ENCODE data around the gene C1QTNF2. TPM values are rescaled to one million over a fixed set of nuclear protein-coding genes. Genes with fewer than 3 reads are reported as not detected.

Gene C1QTNF2
- total and polyA plus RNA-seq, 2 of the 8 experiments (the other 6 are each of a cell fraction or from before 2014, with no cell fraction given), result 1.0 to 2.0 TPM

DNA sequence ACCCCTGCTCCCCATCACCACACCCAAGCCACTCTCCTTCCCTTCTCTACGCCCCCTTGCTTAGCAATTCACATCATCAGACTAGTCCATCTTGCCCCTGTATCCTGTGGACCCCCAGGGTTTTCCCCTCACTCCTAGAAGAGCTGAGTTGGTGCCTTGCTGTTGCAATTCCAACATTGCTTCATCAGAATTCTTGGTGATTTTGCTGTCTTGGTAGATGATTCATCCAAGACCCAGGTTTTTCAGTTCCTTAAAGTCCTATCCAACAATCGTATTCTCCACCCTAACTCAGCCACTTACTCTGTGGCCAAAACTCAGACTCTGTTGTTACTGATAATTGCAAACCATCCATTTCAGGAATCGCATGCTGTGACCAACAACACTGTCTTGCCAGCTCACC is 36.7 kb downstream of the C1QTNF2 start:
- H2BK15ac ChIP-seq (ENCODE audit: low read length), result no peak overlapping the region
- DNase-seq (ENCODE audit: low read depth in 1 of 2, low spot score in 2 of 2), result no peak
- no peak overlapping the region for H3K4me2 ChIP-seq (ENCODE audit: insufficient read depth in 1 of 2, low read depth in 2 of 2, low read length in 2 of 2)
- H3K4me1 ChIP-seq (replicated peaks in 1 of 4; ENCODE audit: control insufficient read depth in 3 of 4, insufficient read depth in 4 of 4, low read length in 3 of 4), result no peaks in the 10 kb centered on the region
- H3K4me3 ChIP-seq (ENCODE audit: extremely low read depth in 1 of 4, insufficient read depth in 2 of 4, low read depth in 3 of 4, low read length in 4 of 4), result no peak overlapping the region
- H2BK20ac ChIP-seq (ENCODE audit: low read length), result 0 out of 2 replicates have a peak overlapping the region, but pooled peaks have one; percentile 72
- FAIRE-seq, result no peak
- H3K14ac ChIP-seq (ENCODE audit: insufficient read length), result no peak overlapping the region
- no peak overlapping the region for H2AFZ ChIP-seq (ENCODE audit: low read length)
- H3K56ac ChIP-seq (replicated peaks; ENCODE audit: insufficient read length, low read depth, low read length), result no peak overlapping the region
- H3K23me2 ChIP-seq (ENCODE audit: low read depth, low read length), result no peaks in the 10 kb centered on the region
- ChIA-PET POLR2A (ENCODE audit: partially characterized antibody) (interaction anchor here (1.0 to 1.2 kb wide), 2 partner anchors 9 to 265 kb away, joined by 3 read pairs; no protein-coding TSS in a partner anchor), CTCF (ENCODE audit: partially characterized antibody) (interaction anchor here (0.6 to 1.7 kb wide), 5 partner anchors 9 to 58 kb away, joined by 3 to 5 read pairs (median 3); no protein-coding TSS in a partner anchor)
- H3K18ac ChIP-seq (ENCODE audit: extremely low read depth, low read length), result no peak overlapping the region
- H3K79me2 ChIP-seq (ENCODE audit: control insufficient read depth in 1 of 2, insufficient read depth in 2 of 2, low read length in 2 of 2), result no peaks in the 10 kb centered on the region
- H3K27me3 ChIP-seq (replicated peaks in 1 of 4; ENCODE audit: control insufficient read depth in 3 of 4, extremely low read depth in 1 of 4, insufficient read depth in 3 of 4, low read length in 3 of 4), result no peaks in the 10 kb centered on the region
- H3K9ac ChIP-seq (replicated peaks in 1 of 4; ENCODE audit: extremely low read depth in 1 of 4, low read depth in 3 of 4, low read length in 3 of 4), result no peak overlapping the region
- H4K20me1 ChIP-seq (replicated peaks in 1 of 2; ENCODE audit: control insufficient read depth in 1 of 2, insufficient read depth in 2 of 2, low read length in 2 of 2), result no peaks in the 10 kb centered on the region
- H2BK120ac ChIP-seq (replicated peaks; ENCODE audit: low read depth, low read length), result no peak overlapping the region
- no peak overlapping the region for H3K4ac ChIP-seq (replicated peaks; ENCODE audit: insufficient read length, low read depth, low read length)
- no peak overlapping the region for H3K27ac ChIP-seq (ENCODE audit: low read depth, low read length)
- H2BK5ac ChIP-seq (ENCODE audit: low read depth, low read length), result no peak overlapping the region
- H3K79me1 ChIP-seq (ENCODE audit: low read depth, low read length), result no peaks in the 10 kb centered on the region
- H4K91ac ChIP-seq (replicated peaks; ENCODE audit: insufficient read length, low read length), result no peak overlapping the region
- H2BK12ac ChIP-seq (ENCODE audit: low read depth, low read length), result no peak overlapping the region
- no peak overlapping the region for H3K23ac ChIP-seq (ENCODE audit: insufficient read length)
- no peak overlapping the region for H4K5ac ChIP-seq (ENCODE audit: insufficient read length, low read depth, low read length)
- H3K9me3 ChIP-seq (ENCODE audit: insufficient read depth in 2 of 2, low read depth in 1 of 2, low read length in 1 of 2), result no peaks in the 10 kb centered on the region
- H4K8ac ChIP-seq (ENCODE audit: extremely low read depth, insufficient read depth, low read length), result no peak overlapping the region
- WGBS, 2 experiments (ENCODE audit: extremely low coverage in 1 of 2, insufficient coverage in 1 of 2, insufficient read length in 1 of 2, insufficient replicate concordance in 2 of 2, low coverage in 1 of 2, low lambda C conversion rate in 2 of 2, missing lambda C conversion rate in 1 of 2), result 94% methylated on average over 3 of the region's 3 CpGs; no CpG with 5 or more reads in 1 of the 2 experiments
- no peaks in the 10 kb centered on the region for H3K36me3 ChIP-seq (ENCODE audit: control insufficient read depth in 2 of 4, insufficient read depth in 4 of 4, low read length in 3 of 4)
- H2AK5ac ChIP-seq (ENCODE audit: low read depth, low read length), result no peak overlapping the region
- TF ChIP-seq BACH1 (IDR thresholded peaks at IDR 0.05; ENCODE audit: low read length), result no peak
- TF ChIP-seq BCL11A (IDR thresholded peaks at IDR 0.05; ENCODE audit: low read depth in 2 of 2, low read length in 2 of 2), result no peak
- TF ChIP-seq HDAC2 (IDR thresholded peaks at IDR 0.05; ENCODE audit: borderline replicate concordance in 1 of 2, low read depth in 2 of 2, low read length in 2 of 2), result no peak
- no peak for TF ChIP-seq BRCA1 (IDR thresholded peaks at IDR 0.05; ENCODE audit: low read depth, low read length)
- TF ChIP-seq ASH2L (IDR thresholded peaks at IDR 0.05; ENCODE audit: low read length), result no peak
- TF ChIP-seq CTCF (IDR thresholded peaks at IDR 0.05; ENCODE audit: control extremely low read depth in 1 of 3, insufficient read depth in 1 of 3, low read depth in 1 of 3, low read length in 3 of 3), result no peak
- TF ChIP-seq NANOG (IDR thresholded peaks at IDR 0.05; ENCODE audit: insufficient read depth, low read depth, low read length, poor library complexity, severe bottlenecking), result no peak
- TF ChIP-seq SP2 (IDR thresholded peaks at IDR 0.05; ENCODE audit: low read length), result no peak
- TF ChIP-seq SUZ12 (IDR thresholded peaks at IDR 0.05; ENCODE audit: low read length), result no peak
- no peak for TF ChIP-seq CHD1 (IDR thresholded peaks at IDR 0.05; ENCODE audit: low read depth, low read length)
- TF ChIP-seq CEBPB (IDR thresholded peaks at IDR 0.05; ENCODE audit: low read depth, low read length), result no peak
- TF ChIP-seq, protein P1, sequence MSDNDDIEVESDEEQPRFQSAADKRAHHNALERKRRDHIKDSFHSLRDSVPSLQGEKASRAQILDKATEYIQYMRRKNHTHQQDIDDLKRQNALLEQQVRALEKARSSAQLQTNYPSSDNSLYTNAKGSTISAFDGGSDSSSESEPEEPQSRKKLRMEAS (IDR thresholded peaks at IDR 0.05), result no peak
